GM12892 (cell line): ENCODE data around the gene SLC30A7.

Source experiments
- POLR2A ChIP-seq: IDR thresholded peaks from 2 replicates; pipeline ENCODE4 v1.6.1; 2011; ENCODE audit warnings: low read depth, low read length, control low read depth
- POLR2AphosphoS5 ChIP-seq: IDR thresholded peaks from 2 replicates; pipeline ENCODE4 v1.6.1; 2011; ENCODE audit warnings: low read depth, low read length, control low read depth

GRCh38 chr1:100851726-100852125 is 44.2 kb upstream of the SLC30A7 start:
- no peak for TF ChIP-seq POLR2A
- no peak for TF ChIP-seq POLR2AphosphoS5
